PC-9 (cell line): Measurements from ENCODE around the gene CXCR6. TPM values are rescaled to one million over a fixed set of nuclear protein-coding genes. Genes with fewer than 3 reads are reported as not detected.
"Not testable (repeated sequence)": the region's sequence is repeated elsewhere in the genome, so short reads cannot be mapped to it uniquely, and the experiment has no call there.

ENCODE experiments used
- BruUV-seq: library from RNA; stranded (reverse); fragments of 400-500 nt; replicated peaks from 2 replicates; lab custom pipeline; 2021; lab: Mats Ljungman, UMichigan
- CTCF ChIA-PET: fragments of 300-600 bp; sonication (Branson Sonifier 250); formaldehyde crosslinking; loops from one replicate; lab custom pipeline; 2022; ENCODE audit warnings: antibody characterized with exemption; lab: Charles Lee
- POLR2A ChIA-PET: fragments of 300-600 bp; sonication (Branson Sonifier 250); formaldehyde crosslinking; loops from one replicate; lab custom pipeline; 2022; ENCODE audit warnings: antibody characterized with exemption; ENCODE audit not compliant: unreplicated experiment; lab: Charles Lee
- DNase-seq, 2 experiments: peaks; one replicate each; pipeline versions ENCODE4 v3.0.0 to v3.0.0-alpha.2; 2015 to 2022; ENCODE audit warnings: mixed read lengths in 1 of 2
- H2AFZ ChIP-seq: fragments of 200-600 bp; sonication (generic); 2 replicates; pipeline ENCODE4 v1.8.1; 2017; ENCODE audit warnings: antibody characterized with exemption
- H3F3A ChIP-seq: fragments of 200-600 bp; sonication (generic); 2 replicates; pipeline ENCODE4 v1.8.1; 2017; ENCODE audit warnings: antibody characterized with exemption, mild to moderate bottlenecking, low read depth; ENCODE audit not compliant: insufficient read depth
- H3K27ac ChIP-seq: fragments of 200-600 bp; sonication (generic); 2 replicates; pipeline ENCODE4 v1.6.1; 2016; ENCODE audit warnings: mixed run types
- H3K27me3 ChIP-seq: fragments of 200-600 bp; sonication (generic); 2 replicates; pipeline ENCODE4 v1.6.1; 2016; ENCODE audit warnings: low read depth, mixed run types; ENCODE audit not compliant: insufficient read depth
- H3K36me3 ChIP-seq: fragments of 200-600 bp; sonication (generic); 2 replicates; pipeline ENCODE4 v1.6.1; 2016; ENCODE audit warnings: low read depth, mixed run types
- H3K4me1 ChIP-seq: fragments of 200-600 bp; sonication (generic); replicated peaks from 2 replicates; pipeline ENCODE4 v1.6.1; 2016; ENCODE audit warnings: mixed run types; ENCODE audit not compliant: insufficient read depth
- H3K4me2 ChIP-seq: fragments of 200-600 bp; sonication (generic); 2 replicates; pipeline ENCODE4 v1.6.1; 2017; ENCODE audit warnings: mixed run types
- H3K4me3 ChIP-seq: fragments of 200-600 bp; sonication (generic); 2 replicates; pipeline ENCODE4 v1.6.1; 2016; ENCODE audit warnings: mixed run types
- H3K79me2 ChIP-seq: fragments of 200-600 bp; sonication (generic); 2 replicates; pipeline ENCODE4 v1.6.1; 2017; ENCODE audit warnings: low read depth, mixed run types
- H3K9me2 ChIP-seq: fragments of 200-600 bp; sonication (generic); 2 replicates; pipeline ENCODE4 v1.8.1; 2017; ENCODE audit warnings: mild to moderate bottlenecking; ENCODE audit not compliant: insufficient read depth
- H3K9me3 ChIP-seq: fragments of 200-600 bp; sonication (generic); 2 replicates; pipeline ENCODE4 v1.8.1; 2016; ENCODE audit warnings: low read depth; ENCODE audit not compliant: insufficient read depth
- H4K20me1 ChIP-seq: fragments of 200-600 bp; sonication (generic); 2 replicates; pipeline ENCODE4 v1.8.1; 2017; ENCODE audit not compliant: insufficient read depth
- EZH2 ChIP-seq: fragments of 200-600 bp; sonication (generic); IDR thresholded peaks from 2 replicates; pipeline ENCODE4 v1.8.0; 2017; ENCODE audit warnings: antibody characterized with exemption, low read depth
- intact Hi-C: fragments of 100-400 bp; cut with micrococcal nuclease; formaldehyde crosslinking; loops from one replicate; pipeline ENCODE4 v1.10.0; 2022; ENCODE audit not compliant: unreplicated experiment
- total RNA-seq: library from RNA; stranded (reverse); gene quantifications from 2 replicates; pipeline ENCODE4 v1.2.3, GENCODE V29; 2021
- TF ChIP-seq, protein P1 (sequence below): fragments of 200-600 bp; sonication (generic); conservative IDR thresholded peaks from 2 replicates; pipeline ENCODE4 v1.6.1; 2017; ENCODE audit warnings: mixed run types, antibody characterized with exemption, mild to moderate bottlenecking, moderate library complexity

CXCR6 gene
- total RNA-seq, 1 experiment from 2014 or later: 0.74 TPM

DNA sequence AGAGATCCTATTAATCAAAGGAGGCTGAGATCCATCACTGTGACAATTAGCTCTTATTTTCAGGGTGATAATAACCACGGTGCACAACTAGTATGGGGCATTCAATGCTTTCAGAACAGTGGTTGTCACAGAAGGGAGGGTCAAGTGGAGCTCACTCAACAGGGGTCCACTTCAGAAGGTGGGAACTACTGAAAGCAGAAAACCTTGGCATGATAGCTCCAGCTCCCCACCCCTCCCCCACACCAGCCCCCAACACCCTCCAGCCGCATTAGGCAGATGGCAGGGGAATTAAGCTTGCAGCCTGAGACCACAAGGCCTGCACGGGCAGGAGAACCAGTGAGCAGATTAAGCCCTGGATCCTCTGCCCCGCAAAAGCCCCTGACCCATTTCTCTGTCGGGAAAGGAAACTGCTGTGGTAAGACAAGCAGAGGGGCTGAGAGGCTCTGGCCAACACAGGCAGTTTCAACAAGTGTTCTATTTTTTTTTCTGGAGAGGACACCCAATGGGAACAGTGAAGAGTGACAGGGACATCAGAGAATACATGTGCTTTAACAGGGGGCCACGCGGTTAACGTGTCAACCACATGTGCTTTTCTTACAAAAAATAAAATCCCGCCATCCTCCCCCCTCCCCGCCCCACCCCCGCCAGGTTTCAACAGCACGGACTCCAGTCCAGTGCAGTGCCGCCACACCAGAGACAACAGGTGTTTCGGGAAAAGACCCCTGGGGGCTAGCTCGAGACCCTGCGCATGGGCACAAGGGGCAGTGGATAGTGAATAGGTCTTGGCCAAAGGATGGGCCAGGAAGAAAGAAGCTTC is 51.4 kb downstream of the CXCR6 start:
- DNase-seq: no peak
- H3K9me2 ChIP-seq: no peaks in the 10 kb centered on the region
- H3K4me1 ChIP-seq: peaks cover 8% of the 10 kb centered on the region; the same call in 1 of the 2 replicates
- no peak for TF ChIP-seq EZH2
- TF ChIP-seq, protein P1, sequence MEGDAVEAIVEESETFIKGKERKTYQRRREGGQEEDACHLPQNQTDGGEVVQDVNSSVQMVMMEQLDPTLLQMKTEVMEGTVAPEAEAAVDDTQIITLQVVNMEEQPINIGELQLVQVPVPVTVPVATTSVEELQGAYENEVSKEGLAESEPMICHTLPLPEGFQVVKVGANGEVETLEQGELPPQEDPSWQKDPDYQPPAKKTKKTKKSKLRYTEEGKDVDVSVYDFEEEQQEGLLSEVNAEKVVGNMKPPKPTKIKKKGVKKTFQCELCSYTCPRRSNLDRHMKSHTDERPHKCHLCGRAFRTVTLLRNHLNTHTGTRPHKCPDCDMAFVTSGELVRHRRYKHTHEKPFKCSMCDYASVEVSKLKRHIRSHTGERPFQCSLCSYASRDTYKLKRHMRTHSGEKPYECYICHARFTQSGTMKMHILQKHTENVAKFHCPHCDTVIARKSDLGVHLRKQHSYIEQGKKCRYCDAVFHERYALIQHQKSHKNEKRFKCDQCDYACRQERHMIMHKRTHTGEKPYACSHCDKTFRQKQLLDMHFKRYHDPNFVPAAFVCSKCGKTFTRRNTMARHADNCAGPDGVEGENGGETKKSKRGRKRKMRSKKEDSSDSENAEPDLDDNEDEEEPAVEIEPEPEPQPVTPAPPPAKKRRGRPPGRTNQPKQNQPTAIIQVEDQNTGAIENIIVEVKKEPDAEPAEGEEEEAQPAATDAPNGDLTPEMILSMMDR: no peak
- H3K4me3 ChIP-seq: peak overlapping the region; percentile 99
- H3K9me3 ChIP-seq: no peaks in the 10 kb centered on the region
- no peaks in the 10 kb centered on the region for H3K36me3 ChIP-seq
- CTCF ChIA-PET: no interaction called here
- peak overlapping the region; percentile 93 for H2AFZ ChIP-seq
- no TSS peak for BruUV-seq
- H4K20me1 ChIP-seq: no peaks in the 10 kb centered on the region
- peak overlapping the region; percentile 92 for H3K4me2 ChIP-seq
- H3F3A ChIP-seq: no peaks in the 10 kb centered on the region
- peak overlapping the region; percentile 34; the same call in 1 of the 2 replicates for H3K27ac ChIP-seq
- POLR2A ChIA-PET: interaction anchor here (0.5 to 1.0 kb wide), 3 partner anchors 14 to 201 kb away, joined by 4 read pairs; no protein-coding TSS in a partner anchor
- H3K79me2 ChIP-seq: peaks cover 29% of the 10 kb centered on the region
- H3K27me3 ChIP-seq: no peaks in the 10 kb centered on the region
- intact Hi-C loops: loop anchor here (2.0 kb wide), 1 partner anchor 22 kb away; no protein-coding TSS in a partner anchor

DNA sequence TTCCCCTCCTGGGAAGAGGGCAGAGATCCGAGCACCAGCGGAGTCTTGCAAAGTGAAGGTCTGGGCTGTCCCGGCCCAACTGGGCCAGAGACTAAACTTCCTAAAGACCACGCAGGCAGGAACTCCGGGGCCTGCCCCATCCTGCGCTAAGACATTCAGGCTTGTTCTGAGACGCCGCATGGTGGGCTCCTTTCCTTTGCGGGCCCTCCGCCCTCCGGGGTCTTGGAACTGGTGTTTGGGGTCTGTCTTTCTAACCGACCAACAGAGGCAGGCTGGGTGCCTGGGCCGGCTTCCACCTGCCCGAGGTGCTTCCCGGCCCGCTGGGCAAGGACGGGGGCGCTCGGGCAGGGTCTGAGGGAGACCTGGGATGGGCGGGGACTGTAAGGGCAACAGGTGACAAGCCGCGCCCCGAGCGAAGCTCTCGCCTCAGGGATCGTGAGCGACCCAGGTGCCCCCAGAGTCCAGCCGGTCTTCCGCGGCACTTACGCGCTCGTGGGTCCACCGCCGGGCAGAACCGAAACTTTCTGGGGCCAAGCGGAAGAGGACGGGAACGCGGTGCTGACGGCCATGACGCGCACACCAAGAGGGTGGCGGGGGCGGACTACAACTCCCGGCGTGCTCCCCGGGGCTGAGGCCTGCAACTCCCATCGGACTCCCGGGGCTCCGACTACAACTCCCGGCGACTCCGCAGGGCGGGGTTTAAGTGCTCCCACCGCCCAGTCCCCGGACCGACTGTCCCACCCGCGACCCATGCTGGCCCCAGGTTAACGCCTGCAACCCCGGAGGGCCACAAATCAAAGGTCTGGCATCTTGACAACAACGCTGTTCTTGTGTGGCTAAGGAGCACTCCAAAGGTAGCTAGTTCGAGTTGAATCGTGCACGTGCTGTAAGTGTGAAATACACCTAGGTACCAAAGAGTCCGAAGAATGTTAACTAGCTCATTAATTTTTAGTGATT is 52.2 kb downstream of the CXCR6 start, which contains the start of gene FYCO1:
Gene FYCO1, minus strand, starts transcription at position 589 of the 957 bp plus-strand sequence. CDS start 10,914 bp downstream, outside the sequence.
- intact Hi-C loops: loop anchor here (2.0 kb wide), 1 partner anchor 23 kb away; no protein-coding TSS in a partner anchor
- TSS peak; percentile 79 for BruUV-seq
- H3K79me2 ChIP-seq: peaks cover 28% of the 10 kb centered on the region
- H3K4me1 ChIP-seq: peaks cover 7% of the 10 kb centered on the region; the same call in 1 of the 2 replicates
- H3K9me2 ChIP-seq: no peaks in the 10 kb centered on the region
- H3K27ac ChIP-seq: peak within 1 kb of the TSS; percentile 34; the same call in 1 of the 2 replicates
- H3K36me3 ChIP-seq: no peaks in the 10 kb centered on the region
- peak; percentile 67 to 82 for DNase-seq
- H3K4me2 ChIP-seq: peak within 1 kb of the TSS; percentile 92
- no peaks in the 10 kb centered on the region for H3F3A ChIP-seq
- no peaks in the 10 kb centered on the region for H3K9me3 ChIP-seq
- no peak for TF ChIP-seq EZH2
- TF ChIP-seq, protein P1: no peak
- peak within 1 kb of the TSS; percentile 99 for H3K4me3 ChIP-seq
- POLR2A ChIA-PET: interaction anchor here (0.5 to 1.0 kb wide), 3 partner anchors 15 to 202 kb away, joined by 4 read pairs; no protein-coding TSS in a partner anchor
- CTCF ChIA-PET: no interaction called here
- H2AFZ ChIP-seq: peak within 1 kb of the TSS; percentile 93
- no peaks in the 10 kb centered on the region for H4K20me1 ChIP-seq
- H3K27me3 ChIP-seq: no peaks in the 10 kb centered on the region

DNA sequence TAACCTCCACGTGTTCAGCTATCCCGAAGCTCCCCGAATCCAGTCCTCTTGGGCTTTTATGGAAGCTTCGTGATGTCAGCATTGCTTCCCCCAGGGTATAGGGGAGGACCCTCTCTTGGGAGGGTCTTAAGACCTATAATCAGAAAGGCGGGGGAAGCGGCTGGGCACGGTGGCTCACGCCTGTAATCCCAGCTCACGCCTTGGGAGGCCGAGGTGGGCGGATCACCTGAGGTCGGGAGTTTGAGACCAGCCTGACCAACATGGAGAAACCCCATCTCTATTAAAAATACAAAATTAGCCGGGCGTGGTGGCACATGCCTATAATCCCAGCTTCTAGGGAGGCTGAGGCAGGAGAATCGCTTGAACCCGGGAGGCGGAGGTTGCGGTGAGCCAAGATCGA is 54.2 kb downstream of the CXCR6 start:
- CTCF ChIA-PET, DNase-seq, H3K27me3 ChIP-seq, BruUV-seq, H3F3A ChIP-seq, H2AFZ ChIP-seq, H3K9me2 ChIP-seq, intact Hi-C loops, H3K9me3 ChIP-seq, H3K36me3 ChIP-seq, H4K20me1 ChIP-seq, H3K4me3 ChIP-seq, POLR2A ChIA-PET, H3K4me1 ChIP-seq, H3K27ac ChIP-seq, H3K4me2 ChIP-seq: not testable (repeated sequence)
- H3K79me2 ChIP-seq: peaks cover 25% of the 10 kb centered on the region
